ENCODE measurements around the gene LUZP2. TPM values are rescaled to one million over a fixed set of nuclear protein-coding genes. Genes with fewer than 3 reads are reported as not detected.

The LUZP2 gene
- total RNA-seq, 2 donors from 2014 or later: 2.0 to 2.4 TPM

- Mint-ChIP-seq H3K27ac (no peak overlapping the region), H3K36me3 (ENCODE audit: low read depth) (no peaks in the 10 kb centered on the region), H3K27me3 (ENCODE audit: insufficient read depth) (no peaks in the 10 kb centered on the region), H3K4me1 (peaks cover 7% of the 10 kb centered on the region), H3K4me3 (no peak overlapping the region), H3K9me3 (no peaks in the 10 kb centered on the region)
- Histone ChIP-seq H3K9ac (ENCODE audit: extremely low read depth, low read length, poor library complexity, severe bottlenecking) (no peak overlapping the region), H3K27me3 (ENCODE audit: control insufficient read depth, insufficient read depth, low read length, poor library complexity, severe bottlenecking) (no peaks in the 10 kb centered on the region), H3K4me3 (ENCODE audit: low read length) (no peak overlapping the region), H3K4me1 (ENCODE audit: control insufficient read depth, insufficient read depth, low read length) (no peaks in the 10 kb centered on the region), H3K36me3 (ENCODE audit: control insufficient read depth, insufficient read depth, low read length) (no peaks in the 10 kb centered on the region), H3K27ac (ENCODE audit: low read depth, low read length) (no peak overlapping the region), H3K9me3 (ENCODE audit: control insufficient read depth, low read length) (no peaks in the 10 kb centered on the region)
- TF ChIP-seq CTCF (conservative IDR thresholded peaks at IDR 0.05): no peak
- no peak for DNase-seq
Observed at GRCh38 chr11:25052844-25053243, 556.0 kb downstream of the LUZP2 start.

DNA sequence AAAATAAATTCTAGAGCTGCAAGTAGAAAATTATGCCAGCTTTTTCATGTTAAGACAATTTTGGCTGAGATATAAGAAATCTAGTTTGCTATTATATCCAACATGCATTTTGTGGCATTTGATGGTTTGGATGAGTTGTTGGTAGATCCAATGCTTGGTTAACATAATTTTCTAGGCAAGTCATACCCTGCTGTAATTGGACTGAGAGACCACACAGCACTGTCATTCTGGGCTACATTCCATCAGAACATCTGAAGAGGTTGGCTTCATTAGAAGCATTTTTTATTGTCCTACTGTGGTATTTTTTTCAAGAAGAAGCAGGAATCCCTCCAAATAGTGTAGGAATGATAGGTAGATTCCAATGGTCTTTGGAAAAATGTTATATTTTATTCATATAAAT is 561.0 kb downstream of the LUZP2 start:
- no peaks in the 10 kb centered on the region for H3K36me3 Mint-ChIP-seq (ENCODE audit: low read depth)
- no peak for TF ChIP-seq CTCF (conservative IDR thresholded peaks at IDR 0.05)

GRCh38 chr11:25065746-25066145 is 568.9 kb downstream of the LUZP2 start:
- Histone ChIP-seq H3K4me3 (ENCODE audit: low read length) (no peak overlapping the region), H3K9me3 (ENCODE audit: control insufficient read depth, low read length) (no peaks in the 10 kb centered on the region), H3K9ac (ENCODE audit: extremely low read depth, low read length, poor library complexity, severe bottlenecking) (no peak overlapping the region), H3K27ac (ENCODE audit: low read depth, low read length) (no peak overlapping the region), H3K36me3 (ENCODE audit: control insufficient read depth, insufficient read depth, low read length) (no peaks in the 10 kb centered on the region), H3K27me3 (ENCODE audit: control insufficient read depth, insufficient read depth, low read length, poor library complexity, severe bottlenecking) (no peaks in the 10 kb centered on the region), H3K4me1 (ENCODE audit: control insufficient read depth, insufficient read depth, low read length) (no peaks in the 10 kb centered on the region)
- Mint-ChIP-seq H3K27me3 (ENCODE audit: insufficient read depth) (no peaks in the 10 kb centered on the region), H3K4me3 (no peak overlapping the region), H3K9me3 (peaks cover 3% of the 10 kb centered on the region), H3K27ac (no peak overlapping the region), H3K36me3 (ENCODE audit: low read depth) (no peaks in the 10 kb centered on the region), H3K4me1 (peaks cover 5% of the 10 kb centered on the region)
- no peak for DNase-seq
- TF ChIP-seq CTCF (conservative IDR thresholded peaks at IDR 0.05): no peak
- 83 to 85% methylated on average over 1 of the region's 1 CpG for WGBS, 2 experiments (ENCODE audit: insufficient coverage in 1 of 2, insufficient read length in 1 of 2)

More for the DNA sequence above, 561.0 kb downstream of the LUZP2 start:
- Mint-ChIP-seq H3K9me3 (no peaks in the 10 kb centered on the region), H3K4me1 (no peaks in the 10 kb centered on the region), H3K4me3 (no peak overlapping the region), H3K27ac (no peak overlapping the region), H3K27me3 (ENCODE audit: insufficient read depth) (no peaks in the 10 kb centered on the region)
- DNase-seq: no peak
- Histone ChIP-seq H3K4me1 (ENCODE audit: control insufficient read depth, insufficient read depth, low read length) (no peaks in the 10 kb centered on the region), H3K9ac (ENCODE audit: extremely low read depth, low read length, poor library complexity, severe bottlenecking) (no peak overlapping the region), H3K36me3 (ENCODE audit: control insufficient read depth, insufficient read depth, low read length) (no peaks in the 10 kb centered on the region), H3K4me3 (ENCODE audit: low read length) (no peak overlapping the region), H3K27ac (ENCODE audit: low read depth, low read length) (no peak overlapping the region), H3K9me3 (ENCODE audit: control insufficient read depth, low read length) (no peaks in the 10 kb centered on the region), H3K27me3 (ENCODE audit: control insufficient read depth, insufficient read depth, low read length, poor library complexity, severe bottlenecking) (no peaks in the 10 kb centered on the region)

Measured in endodermal cell (in vitro differentiated cells).